Fibroblast of the aortic adventitia (primary cell): ENCODE measurements around the gene CFAP77. TPM values are rescaled to one million over a fixed set of nuclear protein-coding genes. Genes with fewer than 3 reads are reported as not detected.

Experiments
- DNase-seq: peaks from one replicate; pipeline ENCODE4 v3.0.0-alpha.2; 2010; ENCODE audit warnings: low read depth
- H3K4me3 ChIP-seq: 2 replicates; pipeline ENCODE4 v1.5.1; 2011; ENCODE audit warnings: low read depth, mild to moderate bottlenecking, control low read depth, low read length, moderate library complexity
- CTCF ChIP-seq: IDR thresholded peaks from 2 replicates; pipeline ENCODE4 v1.5.1; 2011; ENCODE audit warnings: mild to moderate bottlenecking, low read length, control low read depth, inconsistent platforms; ENCODE audit not compliant: insufficient read depth
- total RNA-seq: library from RNA; depleted of rRNA; stranded (reverse); fragments of >200 nt; gene quantifications from 2 replicates; pipeline ENCODE4 v1.2.3, GENCODE V29; 2012; ENCODE audit warnings: low replicate concordance

CFAP77 gene
- total RNA-seq, 1 donor = not detected

GRCh38 chr9:132606066-132606465 is 196.1 kb downstream of the CFAP77 start:
- no peak for DNase-seq
- TF ChIP-seq CTCF = no peak
- H3K4me3 ChIP-seq = no peak overlapping the region

- H3K4me3 ChIP-seq = no peak overlapping the region
- no peak for DNase-seq
- TF ChIP-seq CTCF = no peak
Observed at GRCh38 chr9:132609184-132609583, 199.2 kb downstream of the CFAP77 start.

DNA sequence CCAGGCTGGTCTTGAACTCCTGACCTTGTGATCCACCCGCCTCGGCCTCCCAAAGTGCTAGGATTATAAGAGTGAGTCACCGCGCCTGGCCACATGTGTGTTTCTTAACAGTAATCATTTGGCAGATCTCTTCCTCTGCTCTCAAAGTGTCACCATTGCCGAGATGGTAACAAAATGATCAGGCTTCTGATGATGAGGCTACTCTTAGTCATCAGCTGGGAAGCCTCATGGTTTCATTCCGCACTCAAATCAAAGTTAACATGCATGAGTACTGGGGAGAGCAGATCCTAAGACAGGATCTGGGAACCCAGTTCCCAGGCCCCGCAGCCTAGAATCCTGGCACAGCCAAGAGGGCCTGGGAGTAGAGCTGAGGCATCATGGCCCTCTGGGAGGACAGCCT is 199.8 kb downstream of the CFAP77 start:
- H3K4me3 ChIP-seq = no peak overlapping the region
- peak; percentile 67 for DNase-seq
- TF ChIP-seq CTCF = no peak

- no peak for TF ChIP-seq CTCF
- DNase-seq = no peak
- H3K4me3 ChIP-seq = no peak overlapping the region
Observed at GRCh38 chr9:132610661-132611060, 200.7 kb downstream of the CFAP77 start.

GRCh38 chr9:132614324-132614723 is 204.3 kb downstream of the CFAP77 start:
- no peak for TF ChIP-seq CTCF

GRCh38 chr9:132615774-132616173 is 205.8 kb downstream of the CFAP77 start:
- no peak for TF ChIP-seq CTCF
- no peak overlapping the region for H3K4me3 ChIP-seq

More at GRCh38 chr9:132614324-132614723, 204.3 kb downstream of the CFAP77 start:
- H3K4me3 ChIP-seq = no peak overlapping the region
- no peak for DNase-seq

GRCh38 chr9:132616725-132617124 is 206.7 kb downstream of the CFAP77 start:
- no peak for TF ChIP-seq CTCF
- H3K4me3 ChIP-seq = no peak overlapping the region
- DNase-seq = no peak

More at GRCh38 chr9:132615774-132616173, 205.8 kb downstream of the CFAP77 start:
- DNase-seq = no peak
